ENCODE measurements around the gene ABHD14A. TPM values are rescaled to one million over a fixed set of nuclear protein-coding genes. Genes with fewer than 3 reads are reported as not detected.

The ABHD14A gene
- total RNA-seq, 4 donors from 2014 or later = 8.7 to 37.9 (median 29.9) TPM

DNA sequence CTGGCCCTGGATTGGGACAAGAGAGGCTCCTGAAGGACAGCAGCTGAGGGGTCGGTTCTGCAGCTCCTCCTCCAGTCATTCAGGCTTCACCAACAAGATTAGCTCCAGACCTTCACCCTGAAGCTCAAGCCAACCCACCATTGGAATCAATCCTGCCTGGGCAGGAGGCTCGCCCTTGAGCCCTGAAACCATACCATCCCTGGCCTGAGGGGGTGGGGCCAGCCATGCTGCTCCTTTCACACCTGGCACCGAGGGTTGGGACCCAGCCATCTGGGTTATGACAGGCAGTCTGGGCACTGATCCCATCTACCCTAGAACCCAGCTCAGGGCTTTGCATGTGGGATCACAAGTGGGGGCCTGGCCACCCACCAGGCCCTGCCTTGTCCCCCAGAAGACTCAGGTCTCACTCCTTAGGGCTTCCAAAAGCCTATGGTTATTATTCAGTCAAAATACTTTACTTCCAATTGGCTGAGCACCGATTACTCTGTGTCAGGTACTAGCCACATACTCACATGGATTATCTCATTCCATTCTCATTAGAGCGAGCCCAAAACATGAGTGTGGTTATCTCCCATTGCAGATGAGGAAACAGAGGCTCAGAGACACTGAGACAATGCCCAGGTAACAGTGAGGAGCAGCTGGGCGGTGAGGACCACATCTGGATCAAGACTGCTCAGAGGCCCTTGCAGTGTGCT, 4.1 kb upstream of the ABHD14A start:
- Histone ChIP-seq H3K4me1 (peaks cover 39 to 42% of the 10 kb centered on the region in 2 donors), H3K27ac (peak overlapping the region; percentile 44 to 100 (median 56)), H3K4me3 (no peak overlapping the region), H3K9me3 (no peaks in the 10 kb centered on the region), H3K36me3 (no peaks in the 10 kb centered on the region), H3K27me3 (no peaks in the 10 kb centered on the region)
- in situ Hi-C loops (cut with MboI; ENCODE audit: low sequenced_read_pairs in 4 of 4) (no loop called here), intact Hi-C loops (cut with DNase I; ENCODE audit: low total_unique reads) (loop anchor here (5.0 kb wide), 1 partner anchor 1388 kb away; no protein-coding TSS in a partner anchor)
- ATAC-seq (no peak), DNase-seq (peak in 1 of 2 donors; percentile 58)
- TF ChIP-seq POLR2A (IDR thresholded peaks at IDR 0.05) = no peak
- TF ChIP-seq, protein P1, sequence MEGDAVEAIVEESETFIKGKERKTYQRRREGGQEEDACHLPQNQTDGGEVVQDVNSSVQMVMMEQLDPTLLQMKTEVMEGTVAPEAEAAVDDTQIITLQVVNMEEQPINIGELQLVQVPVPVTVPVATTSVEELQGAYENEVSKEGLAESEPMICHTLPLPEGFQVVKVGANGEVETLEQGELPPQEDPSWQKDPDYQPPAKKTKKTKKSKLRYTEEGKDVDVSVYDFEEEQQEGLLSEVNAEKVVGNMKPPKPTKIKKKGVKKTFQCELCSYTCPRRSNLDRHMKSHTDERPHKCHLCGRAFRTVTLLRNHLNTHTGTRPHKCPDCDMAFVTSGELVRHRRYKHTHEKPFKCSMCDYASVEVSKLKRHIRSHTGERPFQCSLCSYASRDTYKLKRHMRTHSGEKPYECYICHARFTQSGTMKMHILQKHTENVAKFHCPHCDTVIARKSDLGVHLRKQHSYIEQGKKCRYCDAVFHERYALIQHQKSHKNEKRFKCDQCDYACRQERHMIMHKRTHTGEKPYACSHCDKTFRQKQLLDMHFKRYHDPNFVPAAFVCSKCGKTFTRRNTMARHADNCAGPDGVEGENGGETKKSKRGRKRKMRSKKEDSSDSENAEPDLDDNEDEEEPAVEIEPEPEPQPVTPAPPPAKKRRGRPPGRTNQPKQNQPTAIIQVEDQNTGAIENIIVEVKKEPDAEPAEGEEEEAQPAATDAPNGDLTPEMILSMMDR (IDR thresholded peaks at IDR 0.05 in 4 of 5, conservative IDR thresholded peaks at IDR 0.05 in 1 of 5) = no peak

DNA sequence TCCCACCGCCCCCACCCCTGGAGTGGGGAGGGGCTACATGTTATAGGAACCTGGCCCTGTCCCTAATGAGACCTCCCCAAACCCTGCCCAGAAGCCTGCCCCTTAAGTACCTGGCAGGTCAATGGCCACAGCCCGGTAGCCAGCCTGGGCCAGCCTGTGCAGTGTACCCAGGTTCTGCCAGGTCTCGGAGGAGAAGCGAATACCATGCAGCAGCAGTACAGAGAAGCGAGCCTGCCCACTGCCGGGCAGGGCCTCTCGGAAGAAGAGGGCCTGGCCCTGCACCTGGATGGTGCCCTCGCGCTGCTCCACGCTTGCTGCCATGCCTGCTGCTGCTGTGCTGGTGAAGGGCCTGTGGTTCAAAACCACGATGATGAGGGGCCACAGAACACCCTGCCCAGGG, 3.5 kb upstream of the ABHD14A start:
- ATAC-seq (no peak), DNase-seq (no peak)
- H3K27me3 ChIP-seq = no peaks in the 10 kb centered on the region
- H3K36me3 ChIP-seq = no peaks in the 10 kb centered on the region
- H3K9me3 ChIP-seq = no peaks in the 10 kb centered on the region
- TF ChIP-seq, protein P1 (IDR thresholded peaks at IDR 0.05 in 4 of 5, conservative IDR thresholded peaks at IDR 0.05 in 1 of 5) = no peak
- no peak for TF ChIP-seq POLR2A (IDR thresholded peaks at IDR 0.05)
- in situ Hi-C loops (cut with MboI; ENCODE audit: low sequenced_read_pairs in 4 of 4) (no loop called here), intact Hi-C loops (cut with DNase I; ENCODE audit: low total_unique reads) (loop anchor here (5.0 kb wide), 1 partner anchor 1389 kb away; no protein-coding TSS in a partner anchor)
- peaks cover 33 to 42% of the 10 kb centered on the region in 2 donors for H3K4me1 ChIP-seq
- peak overlapping the region; percentile 44 to 100 (median 56) for H3K27ac ChIP-seq
- no peak overlapping the region for H3K4me3 ChIP-seq

DNA sequence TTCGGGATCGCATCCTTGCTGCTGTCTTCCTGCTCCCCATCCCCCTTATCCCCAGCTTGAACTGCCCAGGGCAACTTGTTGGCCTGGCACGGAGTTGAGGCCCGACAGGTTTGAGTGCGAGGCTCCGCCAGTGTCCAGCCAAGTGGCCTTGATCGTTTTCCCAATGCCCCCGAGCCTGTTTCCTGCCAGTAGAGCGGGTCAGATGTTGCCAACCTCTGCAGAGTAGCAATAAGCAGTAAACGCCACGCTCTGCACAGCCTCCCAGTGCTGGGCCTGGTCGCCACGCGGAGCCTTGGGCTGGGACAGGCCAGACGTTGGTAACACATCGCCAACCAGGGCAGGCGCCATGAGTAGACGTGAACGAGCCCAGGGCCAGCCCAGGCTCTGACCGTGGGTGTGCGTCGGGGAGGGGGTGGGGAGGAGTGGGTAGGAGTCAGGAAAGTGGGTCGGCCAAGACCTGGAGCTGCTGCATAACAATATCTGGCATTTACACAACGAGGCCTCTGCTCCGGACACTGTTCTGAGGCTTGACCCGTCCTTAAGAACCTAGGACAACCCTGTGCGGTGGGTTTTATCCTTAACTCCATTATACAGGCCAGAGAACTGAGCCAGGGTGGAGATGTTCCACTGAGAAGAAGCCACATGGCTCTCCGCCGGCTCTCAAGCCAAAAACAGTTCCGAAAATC, 444 bp upstream of the ABHD14A start:
- H3K36me3 ChIP-seq = no peaks in the 10 kb centered on the region
- no peaks in the 10 kb centered on the region for H3K27me3 ChIP-seq
- intact Hi-C loops (cut with DNase I; ENCODE audit: low total_unique reads) = loop anchor here (1.0 to 5.0 kb wide), 2 partner anchors 32 to 1392 kb away; partner anchors contain the start of gene PARP3
- ATAC-seq (peak; percentile 53 to 57), DNase-seq (no peak)
- peaks cover 23 to 27% of the 10 kb centered on the region in 2 donors for H3K4me1 ChIP-seq
- no peaks in the 10 kb centered on the region for H3K9me3 ChIP-seq
- peak overlapping the region; percentile 96 to 100 (median 99) for H3K27ac ChIP-seq
- no peak for TF ChIP-seq POLR2A (IDR thresholded peaks at IDR 0.05)
- TF ChIP-seq, protein P1 (IDR thresholded peaks at IDR 0.05 in 4 of 5, conservative IDR thresholded peaks at IDR 0.05 in 1 of 5) = peak in 2 of 5 experiments; percentile 49 to 52
- peak overlapping the region; percentile 77 to 99 (median 84) for H3K4me3 ChIP-seq
- in situ Hi-C loops (cut with MboI; ENCODE audit: low sequenced_read_pairs in 4 of 4) = no loop called here

DNA sequence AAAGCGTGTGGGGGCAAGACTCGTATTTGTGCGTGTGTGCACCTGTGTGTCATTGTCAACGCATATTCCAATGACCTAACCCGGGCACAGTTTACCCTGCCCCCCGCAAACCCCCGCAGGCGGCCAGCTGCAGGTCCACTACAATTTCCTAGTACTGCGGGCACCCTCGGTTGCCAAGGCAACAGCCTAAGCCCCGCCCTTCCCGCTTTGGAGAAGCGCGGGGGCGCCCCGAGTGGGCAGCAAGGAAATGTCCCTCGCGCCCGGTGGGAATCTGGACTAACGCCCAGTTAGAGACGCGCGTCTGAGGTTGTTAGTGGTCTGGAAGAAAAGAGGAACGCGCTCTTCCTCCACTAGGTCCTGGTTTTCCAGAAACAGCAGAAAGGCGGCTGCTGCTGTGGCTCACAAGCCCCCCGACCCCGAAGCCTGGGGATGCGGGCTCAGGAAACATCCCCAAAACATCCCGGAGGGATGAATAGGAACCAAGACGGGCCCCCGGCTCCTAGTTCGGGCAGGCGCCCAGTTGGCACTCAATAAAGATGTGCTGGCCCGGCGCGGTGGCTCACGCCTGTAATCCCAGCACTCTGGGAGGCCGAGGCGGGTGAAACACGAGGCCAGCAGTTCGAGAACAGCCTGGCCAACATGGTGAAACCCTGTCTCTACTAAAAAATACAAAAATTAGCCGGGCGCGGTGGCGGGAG, 1.1 kb downstream of the ABHD14A start:
- intact Hi-C loops (cut with DNase I; ENCODE audit: low total_unique reads) (no loop called here), in situ Hi-C loops (cut with MboI; ENCODE audit: low sequenced_read_pairs in 4 of 4) (no loop called here)
- DNase-seq (peak in 1 of 2 donors; percentile 61), ATAC-seq (no peak)
- Histone ChIP-seq H3K9me3 (no peaks in the 10 kb centered on the region), H3K27ac (peak overlapping the region; percentile 96 to 100 (median 99)), H3K27me3 (no peaks in the 10 kb centered on the region), H3K36me3 (no peaks in the 10 kb centered on the region), H3K4me3 (peak overlapping the region; percentile 77 to 99 (median 84)), H3K4me1 (peaks cover 13 to 27% of the 10 kb centered on the region in 2 donors)
- TF ChIP-seq POLR2A (IDR thresholded peaks at IDR 0.05) = no peak
